Ectodermal cell (in vitro differentiated cells): ENCODE results near the gene CEP83.
"Not testable (repeated sequence)": the region's sequence is repeated elsewhere in the genome, so short reads cannot be mapped to it uniquely, and the experiment has no call there.

Source experiments
- H3K27ac ChIP-seq: 2 replicates; pipeline ENCODE4 v1.7.0; 2013; ENCODE audit warnings: mild to moderate bottlenecking, low read depth, low read length; ENCODE audit not compliant: insufficient read depth, poor library complexity, severe bottlenecking
- H3K27me3 ChIP-seq: 2 replicates; pipeline ENCODE4 v1.7.0; 2013; ENCODE audit warnings: mild to moderate bottlenecking, low read length; ENCODE audit not compliant: insufficient read depth, control insufficient read depth, poor library complexity, severe bottlenecking
- H3K36me3 ChIP-seq: one replicate; pipeline ENCODE4 v1.7.0; 2013; ENCODE audit warnings: low read length; ENCODE audit not compliant: control insufficient read depth, insufficient read depth
- H3K4me1 ChIP-seq: one replicate; pipeline ENCODE4 v1.7.0; 2013; ENCODE audit warnings: low read length; ENCODE audit not compliant: control insufficient read depth, insufficient read depth
- H3K4me3 ChIP-seq: 2 replicates; pipeline ENCODE4 v1.7.0; 2013; ENCODE audit warnings: low read depth, low read length, control low read depth; ENCODE audit not compliant: insufficient read depth
- H3K9me3 ChIP-seq: 2 replicates; pipeline ENCODE4 v1.7.0; 2013; ENCODE audit warnings: mild to moderate bottlenecking, low read length, moderate library complexity; ENCODE audit not compliant: control insufficient read depth
- WGBS, 2 experiments: methylation state at CpG; one replicate each; pipeline ENCODE4 v1.1.7; 2013; ENCODE audit warnings: missing lambda C conversion rate in 2 of 2; 5-methylcytosine and 5-hydroxymethylcytosine counted together

Gene CEP83

GRCh38 chr12:94435511-94435927 is 24.1 kb downstream of the CEP83 start:
- Histone ChIP-seq H3K9me3 (no peaks in the 10 kb centered on the region), H3K27me3 (no peaks in the 10 kb centered on the region), H3K36me3 (peaks cover 4% of the 10 kb centered on the region), H3K4me3 (no peak overlapping the region), H3K27ac (no peak overlapping the region), H3K4me1 (peaks cover 6% of the 10 kb centered on the region)
- WGBS, 2 experiments = 59 to 64% methylated on average over 5 of the region's 5 CpGs

- no CpG with 5 or more reads among the region's 3 CpGs for WGBS, 2 experiments
- peaks cover 6% of the 10 kb centered on the region for H3K4me1 ChIP-seq
- H3K36me3 ChIP-seq = peaks cover 4% of the 10 kb centered on the region
- no peak overlapping the region for H3K27ac ChIP-seq
- no peak overlapping the region for H3K4me3 ChIP-seq
- no peaks in the 10 kb centered on the region for H3K9me3 ChIP-seq
- no peaks in the 10 kb centered on the region for H3K27me3 ChIP-seq
Measured at GRCh38 chr12:94434171-94434570, 25.5 kb downstream of the CEP83 start.

GRCh38 chr12:94433744-94434143 is 25.9 kb downstream of the CEP83 start:
- H3K27me3 ChIP-seq = no peaks in the 10 kb centered on the region
- no peak overlapping the region for H3K4me3 ChIP-seq
- peaks cover 4% of the 10 kb centered on the region for H3K36me3 ChIP-seq
- H3K9me3 ChIP-seq = no peaks in the 10 kb centered on the region
- peak overlapping the region; percentile 37 for H3K27ac ChIP-seq
- H3K4me1 ChIP-seq = peaks cover 6% of the 10 kb centered on the region
- WGBS, 2 experiments = 77 to 82% methylated on average over 1 of the region's 1 CpG

GRCh38 chr12:94430304-94430703 is 29.4 kb downstream of the CEP83 start:
- H3K9me3 ChIP-seq = no peaks in the 10 kb centered on the region
- H3K27me3 ChIP-seq = no peaks in the 10 kb centered on the region
- peaks cover 4% of the 10 kb centered on the region for H3K36me3 ChIP-seq
- peaks cover 6% of the 10 kb centered on the region for H3K4me1 ChIP-seq
- H3K27ac ChIP-seq = no peak overlapping the region
- no peak overlapping the region for H3K4me3 ChIP-seq

- Histone ChIP-seq H3K9me3 (no peaks in the 10 kb centered on the region), H3K4me1 (peaks cover 6% of the 10 kb centered on the region), H3K27ac (no peak overlapping the region), H3K36me3 (peaks cover 4% of the 10 kb centered on the region), H3K4me3 (no peak overlapping the region), H3K27me3 (no peaks in the 10 kb centered on the region)
Measured at GRCh38 chr12:94429633-94430032, 30.0 kb downstream of the CEP83 start.

GRCh38 chr12:94429191-94429590 is 30.5 kb downstream of the CEP83 start:
- Histone ChIP-seq H3K36me3 (peaks cover 4% of the 10 kb centered on the region), H3K27ac (no peak overlapping the region), H3K4me3 (no peak overlapping the region), H3K27me3 (no peaks in the 10 kb centered on the region), H3K4me1 (peaks cover 6% of the 10 kb centered on the region), H3K9me3 (no peaks in the 10 kb centered on the region)
- 56 to 62% methylated on average over 2 of the region's 2 CpGs for WGBS, 2 experiments

GRCh38 chr12:94427501-94428381 is 31.9 kb downstream of the CEP83 start:
- Histone ChIP-seq H3K4me3 (no peak overlapping the region), H3K9me3 (no peaks in the 10 kb centered on the region), H3K4me1 (no peaks in the 10 kb centered on the region), H3K27ac (no peak overlapping the region), H3K27me3 (no peaks in the 10 kb centered on the region), H3K36me3 (peaks cover 4% of the 10 kb centered on the region)
- WGBS, 2 experiments = 76 to 77% methylated on average over 3 of the region's 3 CpGs

- Histone ChIP-seq H3K9me3 (no peaks in the 10 kb centered on the region), H3K27me3 (no peaks in the 10 kb centered on the region), H3K27ac (no peak overlapping the region), H3K36me3 (no peaks in the 10 kb centered on the region), H3K4me1 (no peaks in the 10 kb centered on the region), H3K4me3 (no peak overlapping the region)
- 56 to 69% methylated on average over 3 of the region's 3 CpGs for WGBS, 2 experiments
Measured at GRCh38 chr12:94426049-94426448, 33.6 kb downstream of the CEP83 start.

- H3K27ac ChIP-seq, H3K27me3 ChIP-seq, H3K4me3 ChIP-seq, H3K4me1 ChIP-seq, H3K9me3 ChIP-seq, H3K36me3 ChIP-seq: not testable (repeated sequence)
- 94 to 97% methylated on average over 5 of the region's 5 CpGs for WGBS, 2 experiments
Measured at GRCh38 chr12:94424830-94425229, 34.8 kb downstream of the CEP83 start.

- no peaks in the 10 kb centered on the region for H3K4me1 ChIP-seq
- WGBS, 2 experiments = 96 to 98% methylated on average over 5 of the region's 5 CpGs
- H3K27me3 ChIP-seq = no peaks in the 10 kb centered on the region
- H3K27ac ChIP-seq = no peak overlapping the region
- no peak overlapping the region for H3K4me3 ChIP-seq
- no peaks in the 10 kb centered on the region for H3K9me3 ChIP-seq
- no peaks in the 10 kb centered on the region for H3K36me3 ChIP-seq
Measured at GRCh38 chr12:94421868-94422740, 37.6 kb downstream of the CEP83 start.
